Uterus (tissue), 2 donors: ENCODE results near the gene LRRC49.

Experiments used
- CTCF ChIP-seq, 4 experiments: fragments of 200-600 bp in 2 of 4; fragments of 450-650 bp in 2 of 4; sonication (generic) in 2 of 4; IDR thresholded peaks; one replicate each; pipeline ENCODE4 v1.5.1; 2016 to 2019; ENCODE audit warnings: antibody characterized with exemption in 4 of 4, mild to moderate bottlenecking in 2 of 4, moderate library complexity in 1 of 4
- POLR2A ChIP-seq, 2 donors: fragments of 450-650 bp; IDR thresholded peaks; one replicate each; pipeline ENCODE4 v1.6.1; 2016; ENCODE audit warnings: antibody characterized with exemption in 2 of 2, mild to moderate bottlenecking in 1 of 2, moderate library complexity in 1 of 2

DNA sequence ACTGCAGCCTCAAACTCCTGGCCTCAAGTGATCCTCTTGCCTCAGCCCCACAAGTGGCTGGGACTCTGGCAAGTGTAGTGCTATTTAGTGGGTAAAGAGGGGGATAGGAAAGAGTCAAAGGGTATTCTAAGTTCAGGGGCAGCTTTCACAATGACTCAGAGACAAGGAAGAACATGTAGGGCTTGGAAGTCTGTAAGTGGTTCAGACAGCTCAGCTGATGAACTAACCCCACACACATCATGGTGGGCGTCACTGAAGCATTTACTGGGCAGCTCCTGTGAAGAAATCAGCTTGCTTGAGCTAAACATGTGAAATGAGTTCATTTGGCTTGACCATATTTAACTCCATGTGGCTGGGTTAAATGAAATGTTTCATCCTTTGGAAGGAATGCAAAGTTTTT, 188.1 kb downstream of the LRRC49 start:
- TF ChIP-seq POLR2A (IDR thresholded peaks at IDR 0.05): no peak
- TF ChIP-seq CTCF (IDR thresholded peaks at IDR 0.05): no peak
